Esophagus muscularis mucosa (tissue), 3 donors: ENCODE data around the gene NECTIN1.

Experiments used
- CTCF ChIP-seq, 3 experiments: fragments of 200-600 bp in 2 of 3; fragments of 450-650 bp in 1 of 3; sonication (generic) in 2 of 3; IDR thresholded peaks; one replicate each; pipeline ENCODE4 v1.5.1; 2017 to 2019; ENCODE audit warnings: antibody characterized with exemption in 3 of 3, mild to moderate bottlenecking in 2 of 3, moderate library complexity in 1 of 3
- POLR2A ChIP-seq: fragments of 450-650 bp; IDR thresholded peaks from one replicate; pipeline ENCODE4 v1.6.1; 2017; ENCODE audit warnings: antibody characterized with exemption, moderate library complexity, mild to moderate bottlenecking, low read depth
- POLR2AphosphoS5 ChIP-seq, 2 donors: sonication (generic); formaldehyde crosslinking; IDR thresholded peaks; one replicate each; pipeline ENCODE4 v1.6.1; 2017; ENCODE audit warnings: antibody characterized with exemption in 2 of 2

- TF ChIP-seq CTCF (IDR thresholded peaks at IDR 0.05) (no peak), POLR2A (no peak), POLR2AphosphoS5 (IDR thresholded peaks at IDR 0.05) (no peak)
Measured at GRCh38 chr11:119743006-119743405, 14.0 kb upstream of the NECTIN1 start.
